Lung (tissue), 12 donors: ENCODE data around the gene COL8A2. TPM values are rescaled to one million over a fixed set of nuclear protein-coding genes. Genes with fewer than 3 reads are reported as not detected.
A peak's percentile ranks its signal among the peaks of the same experiment; 100 is the strongest.

Source experiments
- ATAC-seq: fragments of 200-7000 bp; cut with Tn5 transposase; one replicate; pipeline ENCODE4 v1.9.1; 2020; ENCODE audit warnings: moderate number of reproducible peaks; ENCODE audit not compliant: insufficient read depth, low FRiP score
- DNase-seq, 3 donors: peaks; one replicate each; pipeline ENCODE4 v3.0.0-alpha.2; 2013 to 2017
- H3K27ac ChIP-seq, 2 donors: one replicate each; pipeline ENCODE4 v1.5.1; 2013; ENCODE audit warnings: mild to moderate bottlenecking in 2 of 2, moderate library complexity in 2 of 2, control low read depth in 1 of 2, inconsistent platforms in 1 of 2, low read depth in 1 of 2, low read length in 1 of 2
- H3K27me3 ChIP-seq, 3 donors: one replicate each; pipeline ENCODE4 v1.5.1; 2013; ENCODE audit warnings: low read length in 2 of 3; ENCODE audit not compliant: control insufficient read depth in 3 of 3, insufficient read depth in 3 of 3
- H3K36me3 ChIP-seq, 4 donors: one replicate each; pipeline ENCODE4 v1.5.1; 2013; ENCODE audit warnings: low read length in 4 of 4, mild to moderate bottlenecking in 1 of 4, moderate library complexity in 1 of 4; ENCODE audit not compliant: control insufficient read depth in 4 of 4, insufficient read depth in 4 of 4
- H3K4me1 ChIP-seq, 5 donors: one replicate each; pipeline ENCODE4 v1.5.1; 2013; ENCODE audit warnings: low read length in 5 of 5, mild to moderate bottlenecking in 2 of 5, moderate library complexity in 1 of 5; ENCODE audit not compliant: control insufficient read depth in 5 of 5, insufficient read depth in 5 of 5
- H3K4me3 ChIP-seq: one replicate; pipeline ENCODE4 v1.5.1; 2013; ENCODE audit warnings: mild to moderate bottlenecking, control low read depth, moderate library complexity
- H3K9ac ChIP-seq, 2 donors: one replicate each; pipeline ENCODE4 v1.5.1; 2013; ENCODE audit warnings: low read length in 2 of 2, control low read depth in 1 of 2; ENCODE audit not compliant: insufficient read depth in 1 of 2
- H3K9me3 ChIP-seq, 4 donors: one replicate each; pipeline ENCODE4 v1.5.1; 2013; ENCODE audit warnings: low read length in 3 of 4, mild to moderate bottlenecking in 1 of 4, moderate library complexity in 1 of 4; ENCODE audit not compliant: control insufficient read depth in 4 of 4, insufficient read depth in 3 of 4
- WGBS, 2 donors: extraction: QIAGEN DNeasy Blood & Tissue Kit; methylation state at CpG; one replicate each; pipeline ENCODE4 v1.1.7; 2013; 5-methylcytosine and 5-hydroxymethylcytosine counted together
- polyA plus RNA-seq, 2 donors: library from polyadenylated mRNA; stranded (reverse); fragments of 200-250 nt; gene quantifications; one replicate each; pipeline ENCODE4 v1.2.1, GENCODE V29; 2013
- total RNA-seq, 2 donors: library from RNA; depleted of rRNA in 1 of 2; stranded (reverse); fragments of >200 nt in 1 of 2; gene quantifications; one replicate each; pipeline ENCODE4 v1.2.1, GENCODE V29; 2014 to 2021
- TF ChIP-seq, protein P1 (sequence below): IDR thresholded peaks from 2 replicates; pipeline ENCODE4 v1.5.1; 2012; ENCODE audit warnings: mild to moderate bottlenecking; ENCODE audit errors: control extremely low read depth, extremely low read depth
- donor health status: control.
- donor health status: control.
- donor health status: Bipolar disorder and iron deficiency.
- donor health status: healthy.
- donor health status: DM: yes; HTN: yes; CAD: no.

COL8A2 gene
- total and polyA plus RNA-seq, 4 donors = 2.0 to 6.0 (median 3.3) TPM

DNA sequence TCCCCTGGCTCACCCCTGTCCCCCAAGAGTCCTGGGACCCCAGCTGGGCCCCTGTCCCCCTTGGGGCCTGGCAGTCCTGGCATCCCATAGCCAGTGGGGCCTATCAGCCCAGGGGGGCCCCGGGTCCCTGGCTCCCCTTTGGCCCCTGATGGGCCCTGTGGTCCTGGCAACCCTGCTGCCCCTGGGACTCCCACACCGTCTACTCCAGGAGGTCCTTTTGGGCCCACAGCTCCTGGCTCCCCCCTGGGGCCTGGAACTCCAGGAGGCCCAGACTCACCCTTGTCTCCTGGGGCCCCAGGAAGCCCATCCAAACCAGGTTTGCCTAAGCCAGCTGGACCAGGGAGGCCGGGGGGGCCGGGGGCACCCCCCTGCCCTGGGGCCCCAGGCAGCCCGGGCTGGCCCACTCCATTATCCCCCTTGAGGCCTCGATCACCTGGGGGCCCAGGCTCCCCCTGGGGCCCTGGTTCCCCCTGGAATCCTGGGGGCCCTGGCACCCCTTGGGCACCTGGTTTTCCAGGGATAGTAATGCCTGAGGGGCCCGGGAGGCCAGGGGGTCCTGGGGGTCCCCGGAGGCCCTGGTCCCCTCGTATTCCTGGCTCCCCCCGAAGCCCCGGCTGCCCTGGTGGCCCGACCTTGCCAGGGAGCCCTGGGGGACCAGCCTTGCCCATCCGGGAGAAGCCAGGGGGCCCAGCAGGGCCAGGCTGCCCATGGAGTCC lies 26.2 kb downstream of the COL8A2 start:
- no peaks in the 10 kb centered on the region for H3K9me3 ChIP-seq
- H3K27me3 ChIP-seq = no peaks in the 10 kb centered on the region
- H3K9ac ChIP-seq = no peak overlapping the region
- TF ChIP-seq, protein P1, sequence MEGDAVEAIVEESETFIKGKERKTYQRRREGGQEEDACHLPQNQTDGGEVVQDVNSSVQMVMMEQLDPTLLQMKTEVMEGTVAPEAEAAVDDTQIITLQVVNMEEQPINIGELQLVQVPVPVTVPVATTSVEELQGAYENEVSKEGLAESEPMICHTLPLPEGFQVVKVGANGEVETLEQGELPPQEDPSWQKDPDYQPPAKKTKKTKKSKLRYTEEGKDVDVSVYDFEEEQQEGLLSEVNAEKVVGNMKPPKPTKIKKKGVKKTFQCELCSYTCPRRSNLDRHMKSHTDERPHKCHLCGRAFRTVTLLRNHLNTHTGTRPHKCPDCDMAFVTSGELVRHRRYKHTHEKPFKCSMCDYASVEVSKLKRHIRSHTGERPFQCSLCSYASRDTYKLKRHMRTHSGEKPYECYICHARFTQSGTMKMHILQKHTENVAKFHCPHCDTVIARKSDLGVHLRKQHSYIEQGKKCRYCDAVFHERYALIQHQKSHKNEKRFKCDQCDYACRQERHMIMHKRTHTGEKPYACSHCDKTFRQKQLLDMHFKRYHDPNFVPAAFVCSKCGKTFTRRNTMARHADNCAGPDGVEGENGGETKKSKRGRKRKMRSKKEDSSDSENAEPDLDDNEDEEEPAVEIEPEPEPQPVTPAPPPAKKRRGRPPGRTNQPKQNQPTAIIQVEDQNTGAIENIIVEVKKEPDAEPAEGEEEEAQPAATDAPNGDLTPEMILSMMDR = no peak
- peaks cover 0 to 8% (median 0%) of the 10 kb centered on the region in 5 donors for H3K4me1 ChIP-seq
- WGBS, 2 donors = 86 to 93% methylated on average over 10 to 13 of the region's 13 CpGs
- DNase-seq (no peak), ATAC-seq (no peak)
- H3K27ac ChIP-seq = no peak overlapping the region
- peaks cover 0 to 23% (median 6%) of the 10 kb centered on the region in 4 donors for H3K36me3 ChIP-seq
- H3K4me3 ChIP-seq = no peak overlapping the region

DNA sequence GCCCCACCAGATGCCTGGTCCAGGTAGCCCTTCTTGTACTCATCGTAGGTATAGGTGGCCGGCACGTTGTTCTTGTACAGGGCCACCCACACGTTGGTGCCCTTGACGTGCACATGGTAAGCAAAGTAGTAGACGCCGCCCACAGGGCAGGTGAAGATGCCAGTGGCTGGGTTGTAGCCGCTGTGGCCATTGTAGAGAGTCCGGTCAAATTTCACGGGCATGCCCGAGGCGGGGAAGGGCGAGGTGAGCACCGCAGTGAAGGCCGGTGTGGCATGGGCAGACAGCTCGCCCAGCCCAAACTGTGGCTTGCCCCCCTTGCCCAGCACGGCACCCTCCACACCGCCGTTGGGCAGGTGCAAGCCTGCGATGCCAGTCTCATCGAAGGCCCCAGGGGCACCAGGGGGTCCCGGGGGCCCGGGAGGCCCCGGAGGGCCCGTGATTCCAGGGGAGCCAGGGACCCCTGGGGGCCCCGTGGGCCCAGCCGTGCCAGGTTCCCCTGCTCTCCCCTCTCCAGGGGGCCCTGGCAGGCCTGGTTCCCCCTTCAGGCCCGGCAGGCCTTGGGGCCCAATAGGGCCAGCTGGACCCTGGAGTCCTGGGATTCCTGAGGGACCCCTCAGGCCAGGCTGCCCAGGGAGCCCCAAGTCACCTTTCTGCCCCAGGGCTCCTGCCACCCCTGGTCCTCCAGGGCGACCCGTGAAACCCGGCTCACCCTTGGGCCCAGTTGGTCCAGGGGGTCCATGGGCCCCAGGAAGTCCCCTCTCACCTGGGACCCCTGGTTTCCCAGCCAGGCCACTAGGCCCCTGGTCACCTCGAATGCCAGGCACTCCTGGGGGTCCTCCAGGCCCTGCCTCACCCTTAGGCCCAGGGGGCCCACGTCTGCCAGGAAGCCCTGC lies 27.1 kb downstream of the COL8A2 start:
- 93 to 94% methylated on average over 32 to 33 of the region's 33 CpGs for WGBS, 2 donors
- Histone ChIP-seq H3K27ac (no peak overlapping the region), H3K9ac (no peak overlapping the region), H3K36me3 (peaks cover 3 to 32% (median 13%) of the 10 kb centered on the region in 4 donors), H3K27me3 (no peaks in the 10 kb centered on the region), H3K4me3 (no peak overlapping the region), H3K4me1 (peaks cover 0 to 8% (median 0%) of the 10 kb centered on the region in 5 donors), H3K9me3 (no peaks in the 10 kb centered on the region)
- ATAC-seq (no peak), DNase-seq (no peak)
- TF ChIP-seq, protein P1 = no peak

DNA sequence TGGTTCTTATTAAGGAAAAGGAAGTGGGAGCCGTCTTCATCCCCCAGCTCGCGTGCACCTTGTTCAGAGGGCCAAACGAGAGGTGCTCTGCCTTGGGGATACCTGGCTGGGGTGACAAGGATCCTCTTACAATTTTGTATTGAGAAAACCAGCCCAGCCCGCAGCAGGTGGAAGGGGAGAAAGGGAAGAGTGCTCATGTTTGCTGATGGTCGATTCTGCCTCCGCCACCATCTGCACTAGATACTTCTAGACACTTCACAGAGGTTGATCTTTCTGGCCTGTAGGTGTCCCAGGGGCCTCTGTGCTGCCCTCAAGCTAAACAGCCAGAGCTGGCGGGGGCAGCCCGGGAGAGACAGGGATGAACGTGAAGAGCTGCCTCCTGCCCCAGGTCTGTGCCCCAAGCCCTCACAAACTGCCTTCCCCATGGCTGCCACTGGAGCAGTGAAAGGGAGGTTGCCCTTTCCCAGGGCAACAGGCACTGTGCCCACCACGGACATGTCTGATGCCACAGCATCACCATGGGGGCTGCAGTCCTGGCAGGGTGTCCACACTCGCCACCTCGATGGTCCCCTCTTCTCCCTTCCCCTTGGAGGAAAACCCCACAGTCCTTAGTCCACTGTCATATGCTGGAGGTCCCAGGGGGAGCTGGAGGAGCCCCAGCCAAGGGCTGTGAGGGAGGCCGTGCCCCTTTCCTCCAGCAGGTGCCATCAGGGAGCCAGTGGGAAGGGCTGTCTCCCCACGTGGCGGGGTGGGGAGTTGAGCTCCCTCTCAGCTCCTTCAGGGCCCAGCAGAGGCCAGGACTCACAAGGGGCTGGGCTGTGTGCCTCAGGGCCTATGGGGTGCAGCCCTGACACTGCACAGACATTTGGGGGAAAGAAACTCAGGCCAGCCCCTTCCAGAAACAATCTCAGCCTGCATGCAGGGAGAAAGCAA lies 28.3 kb downstream of the COL8A2 start:
- DNase-seq (no peak), ATAC-seq (no peak)
- 69 to 75% methylated on average over 16 of the region's 16 CpGs for WGBS, 2 donors
- Histone ChIP-seq H3K4me1 (peaks cover 0 to 8% (median 0%) of the 10 kb centered on the region in 5 donors), H3K27ac (peak overlapping the region in 1 of 2 donors; percentile 74), H3K36me3 (peaks cover 3 to 44% (median 23%) of the 10 kb centered on the region in 4 donors), H3K9ac (no peak overlapping the region), H3K9me3 (no peaks in the 10 kb centered on the region), H3K27me3 (no peaks in the 10 kb centered on the region), H3K4me3 (no peak overlapping the region)
- TF ChIP-seq, protein P1 = no peak
